ENCODE measurements around the gene ST3GAL6. TPM values are rescaled to one million over a fixed set of nuclear protein-coding genes. Genes with fewer than 3 reads are reported as not detected.

ST3GAL6 gene
- total and polyA plus RNA-seq, 2 of the 13 experiments (the other 11 are each of a cell fraction or from before 2014, with no cell fraction given): 17.5 to 23.2 TPM

DNA sequence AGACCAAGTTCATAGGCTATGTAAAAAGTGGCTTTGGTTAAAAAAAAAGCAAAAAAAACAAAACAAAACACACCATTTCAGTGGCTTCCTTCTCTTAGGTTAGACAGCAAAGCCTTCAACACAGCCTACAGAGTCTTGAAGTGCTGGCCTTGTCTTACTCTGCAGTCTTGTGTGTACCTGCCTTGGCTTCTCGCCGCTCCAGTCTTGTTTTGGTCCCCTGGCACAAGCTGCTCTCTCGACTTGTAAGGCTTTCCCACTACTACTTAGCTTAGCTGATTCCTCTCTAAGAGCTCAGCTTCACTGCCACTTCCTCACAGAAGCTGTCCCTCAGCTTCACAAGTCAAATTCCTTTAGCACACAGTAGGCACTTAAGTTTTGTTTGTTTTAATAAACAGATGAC lies 63.0 kb downstream of the ST3GAL6 start:
- Histone ChIP-seq H3K4me2 (ENCODE audit: low read depth, low read length) (no peak overlapping the region), H2AFZ (ENCODE audit: low read length) (no peak overlapping the region), H3K27me3 (ENCODE audit: control insufficient read depth in 1 of 2, insufficient read depth in 2 of 2, low read length in 2 of 2) (no peaks in the 10 kb centered on the region), H3K9ac (ENCODE audit: insufficient read depth, low read depth, low read length) (no peak overlapping the region), H3K79me2 (ENCODE audit: insufficient read depth, low read length) (no peaks in the 10 kb centered on the region), H3K4me1 (ENCODE audit: insufficient read depth, low read length) (no peaks in the 10 kb centered on the region), H3K27ac (ENCODE audit: extremely low read length, insufficient read depth, low read length) (no peak overlapping the region), H4K20me1 (ENCODE audit: insufficient read depth, low read length) (no peaks in the 10 kb centered on the region), H3K9me3 (ENCODE audit: low read length) (no peaks in the 10 kb centered on the region), H3K4me3 (replicated peaks in 1 of 3; ENCODE audit: insufficient read depth in 1 of 3, low read depth in 2 of 3, low read length in 3 of 3) (no peak overlapping the region), H3K36me3 (replicated peaks in 1 of 2; ENCODE audit: control insufficient read depth in 1 of 2, insufficient read depth in 2 of 2, low read length in 2 of 2) (peaks cover 3 to 5% of the 10 kb centered on the region in 2 experiments; a peak in 1 of 5 replicates)
- in situ Hi-C loops (cut with HindIII; ENCODE audit: extremely low pct_ligation_motif_present, low pct_unique_long_range_greater_than_20kb): no loop called here
- CTCF ChIA-PET (ENCODE audit: low intra/inter-chr PET ratio, low total read pairs): no interaction called here
- FAIRE-seq (no peak), DNase-seq (ENCODE audit: low spot score) (no peak), ATAC-seq (no peak)
- BruUV-seq (replicated peaks): no TSS peak
- POLR2A ChIA-PET: no interaction called here
- 100% methylated on average over 3 of the region's 3 CpGs for WGBS (ENCODE audit: low lambda C conversion rate)
- intact Hi-C loops (cut with micrococcal nuclease; ENCODE audit: unreplicated experiment): no loop called here
- TF ChIP-seq, protein P1, sequence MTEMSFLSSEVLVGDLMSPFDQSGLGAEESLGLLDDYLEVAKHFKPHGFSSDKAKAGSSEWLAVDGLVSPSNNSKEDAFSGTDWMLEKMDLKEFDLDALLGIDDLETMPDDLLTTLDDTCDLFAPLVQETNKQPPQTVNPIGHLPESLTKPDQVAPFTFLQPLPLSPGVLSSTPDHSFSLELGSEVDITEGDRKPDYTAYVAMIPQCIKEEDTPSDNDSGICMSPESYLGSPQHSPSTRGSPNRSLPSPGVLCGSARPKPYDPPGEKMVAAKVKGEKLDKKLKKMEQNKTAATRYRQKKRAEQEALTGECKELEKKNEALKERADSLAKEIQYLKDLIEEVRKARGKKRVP (CRISPR knock-in tag; IDR thresholded peaks at IDR 0.05): no peak
- TF ChIP-seq, protein P2, sequence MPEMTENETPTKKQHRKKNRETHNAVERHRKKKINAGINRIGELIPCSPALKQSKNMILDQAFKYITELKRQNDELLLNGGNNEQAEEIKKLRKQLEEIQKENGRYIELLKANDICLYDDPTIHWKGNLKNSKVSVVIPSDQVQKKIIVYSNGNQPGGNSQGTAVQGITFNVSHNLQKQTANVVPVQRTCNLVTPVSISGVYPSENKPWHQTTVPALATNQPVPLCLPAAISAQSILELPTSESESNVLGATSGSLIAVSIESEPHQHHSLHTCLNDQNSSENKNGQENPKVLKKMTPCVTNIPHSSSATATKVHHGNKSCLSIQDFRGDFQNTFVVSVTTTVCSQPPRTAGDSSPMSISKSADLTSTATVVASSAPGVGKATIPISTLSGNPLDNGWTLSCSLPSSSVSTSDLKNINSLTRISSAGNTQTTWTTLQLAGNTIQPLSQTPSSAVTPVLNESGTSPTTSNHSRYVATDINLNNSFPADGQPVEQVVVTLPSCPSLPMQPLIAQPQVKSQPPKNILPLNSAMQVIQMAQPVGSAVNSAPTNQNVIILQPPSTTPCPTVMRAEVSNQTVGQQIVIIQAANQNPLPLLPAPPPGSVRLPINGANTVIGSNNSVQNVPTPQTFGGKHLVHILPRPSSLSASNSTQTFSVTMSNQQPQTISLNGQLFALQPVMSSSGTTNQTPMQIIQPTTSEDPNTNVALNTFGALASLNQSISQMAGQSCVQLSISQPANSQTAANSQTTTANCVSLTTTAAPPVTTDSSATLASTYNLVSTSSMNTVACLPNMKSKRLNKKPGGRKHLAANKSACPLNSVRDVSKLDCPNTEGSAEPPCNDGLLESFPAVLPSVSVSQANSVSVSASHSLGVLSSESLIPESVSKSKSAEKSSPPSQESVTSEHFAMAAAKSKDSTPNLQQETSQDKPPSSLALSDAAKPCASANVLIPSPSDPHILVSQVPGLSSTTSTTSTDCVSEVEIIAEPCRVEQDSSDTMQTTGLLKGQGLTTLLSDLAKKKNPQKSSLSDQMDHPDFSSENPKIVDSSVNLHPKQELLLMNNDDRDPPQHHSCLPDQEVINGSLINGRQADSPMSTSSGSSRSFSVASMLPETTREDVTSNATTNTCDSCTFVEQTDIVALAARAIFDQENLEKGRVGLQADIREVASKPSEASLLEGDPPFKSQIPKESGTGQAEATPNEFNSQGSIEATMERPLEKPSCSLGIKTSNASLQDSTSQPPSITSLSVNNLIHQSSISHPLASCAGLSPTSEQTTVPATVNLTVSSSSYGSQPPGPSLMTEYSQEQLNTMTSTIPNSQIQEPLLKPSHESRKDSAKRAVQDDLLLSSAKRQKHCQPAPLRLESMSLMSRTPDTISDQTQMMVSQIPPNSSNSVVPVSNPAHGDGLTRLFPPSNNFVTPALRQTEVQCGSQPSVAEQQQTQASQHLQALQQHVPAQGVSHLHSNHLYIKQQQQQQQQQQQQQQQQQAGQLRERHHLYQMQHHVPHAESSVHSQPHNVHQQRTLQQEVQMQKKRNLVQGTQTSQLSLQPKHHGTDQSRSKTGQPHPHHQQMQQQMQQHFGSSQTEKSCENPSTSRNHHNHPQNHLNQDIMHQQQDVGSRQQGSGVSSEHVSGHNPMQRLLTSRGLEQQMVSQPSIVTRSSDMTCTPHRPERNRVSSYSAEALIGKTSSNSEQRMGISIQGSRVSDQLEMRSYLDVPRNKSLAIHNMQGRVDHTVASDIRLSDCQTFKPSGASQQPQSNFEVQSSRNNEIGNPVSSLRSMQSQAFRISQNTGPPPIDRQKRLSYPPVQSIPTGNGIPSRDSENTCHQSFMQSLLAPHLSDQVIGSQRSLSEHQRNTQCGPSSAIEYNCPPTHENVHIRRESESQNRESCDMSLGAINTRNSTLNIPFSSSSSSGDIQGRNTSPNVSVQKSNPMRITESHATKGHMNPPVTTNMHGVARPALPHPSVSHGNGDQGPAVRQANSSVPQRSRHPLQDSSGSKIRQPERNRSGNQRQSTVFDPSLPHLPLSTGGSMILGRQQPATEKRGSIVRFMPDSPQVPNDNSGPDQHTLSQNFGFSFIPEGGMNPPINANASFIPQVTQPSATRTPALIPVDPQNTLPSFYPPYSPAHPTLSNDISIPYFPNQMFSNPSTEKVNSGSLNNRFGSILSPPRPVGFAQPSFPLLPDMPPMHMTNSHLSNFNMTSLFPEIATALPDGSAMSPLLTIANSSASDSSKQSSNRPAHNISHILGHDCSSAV (CRISPR knock-in tag; IDR thresholded peaks at IDR 0.05; ENCODE audit: borderline replicate concordance): no peak
- TF ChIP-seq MEIS2 (CRISPR knock-in tag; IDR thresholded peaks at IDR 0.05): no peak
- TF ChIP-seq ZNF251 (CRISPR knock-in tag; IDR thresholded peaks at IDR 0.05): no peak
- TF ChIP-seq, protein P3, sequence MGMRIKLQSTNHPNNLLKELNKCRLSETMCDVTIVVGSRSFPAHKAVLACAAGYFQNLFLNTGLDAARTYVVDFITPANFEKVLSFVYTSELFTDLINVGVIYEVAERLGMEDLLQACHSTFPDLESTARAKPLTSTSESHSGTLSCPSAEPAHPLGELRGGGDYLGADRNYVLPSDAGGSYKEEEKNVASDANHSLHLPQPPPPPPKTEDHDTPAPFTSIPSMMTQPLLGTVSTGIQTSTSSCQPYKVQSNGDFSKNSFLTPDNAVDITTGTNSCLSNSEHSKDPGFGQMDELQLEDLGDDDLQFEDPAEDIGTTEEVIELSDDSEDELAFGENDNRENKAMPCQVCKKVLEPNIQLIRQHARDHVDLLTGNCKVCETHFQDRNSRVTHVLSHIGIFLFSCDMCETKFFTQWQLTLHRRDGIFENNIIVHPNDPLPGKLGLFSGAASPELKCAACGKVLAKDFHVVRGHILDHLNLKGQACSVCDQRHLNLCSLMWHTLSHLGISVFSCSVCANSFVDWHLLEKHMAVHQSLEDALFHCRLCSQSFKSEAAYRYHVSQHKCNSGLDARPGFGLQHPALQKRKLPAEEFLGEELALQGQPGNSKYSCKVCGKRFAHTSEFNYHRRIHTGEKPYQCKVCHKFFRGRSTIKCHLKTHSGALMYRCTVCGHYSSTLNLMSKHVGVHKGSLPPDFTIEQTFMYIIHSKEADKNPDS (CRISPR knock-in tag; IDR thresholded peaks at IDR 0.05): no peak
